Ovary (tissue), 9 donors: ENCODE measurements around the gene CDK8. TPM values are rescaled to one million over a fixed set of nuclear protein-coding genes. Genes with fewer than 3 reads are reported as not detected.

ENCODE experiments used
- DNase-seq, 5 donors: peaks; one replicate each; pipeline ENCODE4 v3.0.0-alpha.2; 2019 to 2020
- H3K27ac ChIP-seq, 2 donors: fragments of 200-600 bp; one replicate each; pipeline versions ENCODE4 v1.5.1 to v1.8.0; 2019 to 2022
- H3K27me3 ChIP-seq: fragments of 200-600 bp; one replicate; pipeline ENCODE4 v1.8.0; 2022
- H3K36me3 ChIP-seq: fragments of 200-600 bp; sonication (generic); one replicate; pipeline ENCODE4 v1.5.1; 2019
- H3K4me1 ChIP-seq: one replicate; pipeline ENCODE4 v1.8.1; 2013; ENCODE audit warnings: mild to moderate bottlenecking, moderate library complexity; ENCODE audit not compliant: insufficient read depth
- H3K4me3 ChIP-seq: fragments of 200-600 bp; sonication (generic); one replicate; pipeline ENCODE4 v1.5.1; 2017
- H3K9me3 ChIP-seq, 2 donors: fragments of 200-600 bp in 1 of 2; sonication (generic) in 1 of 2; one replicate each; pipeline versions ENCODE4 v1.5.1 to v1.8.1; 2013 to 2019; ENCODE audit warnings: mild to moderate bottlenecking in 1 of 2, moderate library complexity in 1 of 2
- CTCF ChIP-seq, 3 donors: fragments of 450-650 bp in 2 of 3; fragments of 200-600 bp in 1 of 3; IDR thresholded peaks; one replicate each; pipeline versions ENCODE4 v1.5.1 to v1.8.0; 2016 to 2022; ENCODE audit warnings: antibody characterized with exemption in 3 of 3, mild to moderate bottlenecking in 1 of 3
- EP300 ChIP-seq: sonication (generic); formaldehyde crosslinking; IDR thresholded peaks from one replicate; pipeline ENCODE4 v1.6.1; 2017; ENCODE audit warnings: antibody characterized with exemption
- POLR2A ChIP-seq: fragments of 450-650 bp; IDR thresholded peaks from one replicate; pipeline ENCODE4 v1.6.1; 2017; ENCODE audit warnings: antibody characterized with exemption, mild to moderate bottlenecking, moderate library complexity
- WGBS, 3 donors: extraction: QIAGEN DNeasy Blood & Tissue Kit in 1 of 3; methylation state at CpG; one replicate each; pipeline versions ENCODE4 v1.1.5 to v1.1.7; 2013 to 2017; 5-methylcytosine and 5-hydroxymethylcytosine counted together
- intact Hi-C, 4 donors: fragments of 100-400 bp; cut with DNase I; formaldehyde crosslinking; loops; one replicate each; pipeline versions ENCODE4 v1.11.0 to v1.15.1; 2022 to 2023
- polyA plus RNA-seq, 2 donors: library from polyadenylated mRNA; stranded (reverse); fragments of 200-250 nt in 1 of 2; fragments of 350-450 nt in 1 of 2; fragmentation: Illumina TruSeq in 1 of 2; extraction: RNeasy Lipid Tissue Mini Kit (QIAGEN cat#74804) in 1 of 2; gene quantifications; one replicate each; pipeline ENCODE4 v1.2.3, GENCODE V29; 2013 to 2014
- total RNA-seq, 7 donors: library from RNA; depleted of rRNA in 2 of 7; stranded (reverse); fragments of >200 nt in 2 of 7; fragmentation: NEBNext Ultra II Directional in 3 of 7; extraction: Animal tissue kit (Norgen Biotek cat#: 25700) in 3 of 7; gene quantifications; one replicate each; pipeline versions ENCODE4 v1.1.0 to v1.2.4, GENCODE V29; 2016 to 2023
- donor health status: DM: no; HTN: no; CAD: no; lungs with moderate emphysema.
- donor health status: DM: no; HTN: no; CAD: no.
- donor health status: Bipolar disorder and iron deficiency.
- donor health status: DM: yes; HTN: yes; CAD: no.
- donor health status: DM: no; HTN: no; CAD: no.
- donor health status: DM: yes; HTN: yes; CAD: no.

The CDK8 gene
- total and polyA plus RNA-seq, 9 donors = 5.2 to 11.6 (median 8.3) TPM

GRCh38 chr13:26433776-26434175 is 179.8 kb downstream of the CDK8 start:
- Histone ChIP-seq H3K4me3 (no peak overlapping the region), H3K27me3 (no peaks in the 10 kb centered on the region), H3K36me3 (no peaks in the 10 kb centered on the region), H3K27ac (no peak overlapping the region), H3K9me3 (no peaks in the 10 kb centered on the region), H3K4me1 (no peaks in the 10 kb centered on the region)
- 62 to 81% (median 70%) methylated on average over 4 of the region's 4 CpGs for WGBS, 3 donors
- TF ChIP-seq CTCF (IDR thresholded peaks at IDR 0.05) (no peak), EP300 (no peak), POLR2A (no peak)
- no peak for DNase-seq
- intact Hi-C loops = no loop called here

GRCh38 chr13:26435171-26435570 is 181.2 kb downstream of the CDK8 start:
- no peak overlapping the region for H3K4me3 ChIP-seq
- no peaks in the 10 kb centered on the region for H3K4me1 ChIP-seq
- no peaks in the 10 kb centered on the region for H3K9me3 ChIP-seq
- no peaks in the 10 kb centered on the region for H3K36me3 ChIP-seq
- TF ChIP-seq CTCF (IDR thresholded peaks at IDR 0.05) (no peak), EP300 (no peak), POLR2A (no peak)
- no peak overlapping the region for H3K27ac ChIP-seq
- intact Hi-C loops = no loop called here
- H3K27me3 ChIP-seq = no peaks in the 10 kb centered on the region
- DNase-seq = no peak

- Histone ChIP-seq H3K4me1 (no peaks in the 10 kb centered on the region), H3K36me3 (no peaks in the 10 kb centered on the region), H3K9me3 (no peaks in the 10 kb centered on the region), H3K4me3 (no peak overlapping the region), H3K27me3 (no peaks in the 10 kb centered on the region), H3K27ac (no peak overlapping the region)
- 71 to 83% (median 79%) methylated on average over 3 of the region's 3 CpGs for WGBS, 3 donors
- intact Hi-C loops = no loop called here
- TF ChIP-seq EP300 (no peak), CTCF (IDR thresholded peaks at IDR 0.05) (no peak), POLR2A (no peak)
- DNase-seq = no peak
Observed at GRCh38 chr13:26435646-26436045, 181.7 kb downstream of the CDK8 start.

- H3K4me3 ChIP-seq = no peak overlapping the region
- DNase-seq = no peak
- 85 to 88% (median 87%) methylated on average over 3 of the region's 3 CpGs for WGBS, 3 donors
- H3K9me3 ChIP-seq = no peaks in the 10 kb centered on the region
- no peaks in the 10 kb centered on the region for H3K4me1 ChIP-seq
- intact Hi-C loops = no loop called here
- TF ChIP-seq POLR2A (no peak), CTCF (IDR thresholded peaks at IDR 0.05) (no peak), EP300 (no peak)
- no peaks in the 10 kb centered on the region for H3K27me3 ChIP-seq
- no peaks in the 10 kb centered on the region for H3K36me3 ChIP-seq
- H3K27ac ChIP-seq = no peak overlapping the region
Observed at GRCh38 chr13:26436914-26437313, 183.0 kb downstream of the CDK8 start.

- TF ChIP-seq CTCF (IDR thresholded peaks at IDR 0.05) (no peak), POLR2A (no peak), EP300 (no peak)
- Histone ChIP-seq H3K9me3 (no peaks in the 10 kb centered on the region), H3K4me1 (no peaks in the 10 kb centered on the region), H3K36me3 (no peaks in the 10 kb centered on the region), H3K4me3 (no peak overlapping the region), H3K27me3 (no peaks in the 10 kb centered on the region), H3K27ac (no peak overlapping the region)
- intact Hi-C loops = no loop called here
- 55 to 67% (median 66%) methylated on average over 3 of the region's 3 CpGs for WGBS, 3 donors
- DNase-seq = no peak
Observed at GRCh38 chr13:26440111-26440510, 186.2 kb downstream of the CDK8 start.
